ENCODE data around the gene LRRC75A. TPM values are rescaled to one million over a fixed set of nuclear protein-coding genes. Genes with fewer than 3 reads are reported as not detected.
"Not testable (repeated sequence)": the region's sequence is repeated elsewhere in the genome, so short reads cannot be mapped to it uniquely, and the experiment has no call there.

Gene LRRC75A
- total RNA-seq, 1 donor: 1.4 TPM

- Histone ChIP-seq H3K36me3 (ENCODE audit: insufficient read depth, low read length) (peaks cover 10% of the 10 kb centered on the region), H3K27ac (ENCODE audit: low read depth, low read length) (no peak overlapping the region), H3K4me2 (ENCODE audit: insufficient read depth, low read length) (no peak overlapping the region), H3K9me3 (ENCODE audit: low read depth, low read length) (no peaks in the 10 kb centered on the region), H2AFZ (ENCODE audit: low read length) (no peak overlapping the region), H4K20me1 (ENCODE audit: insufficient read depth, low read length) (peaks cover 15% of the 10 kb centered on the region), H3K4me1 (ENCODE audit: insufficient read depth, low read length) (no peaks in the 10 kb centered on the region), H3K4me3 (ENCODE audit: insufficient read depth, low read length) (no peak overlapping the region), H3K79me2 (ENCODE audit: insufficient read depth, low read length) (no peaks in the 10 kb centered on the region), H3K27me3 (ENCODE audit: insufficient read depth, low read length) (no peaks in the 10 kb centered on the region)
- no peak for TF ChIP-seq CTCF (IDR thresholded peaks at IDR 0.05; ENCODE audit: extremely low read depth, low read depth, low read length)
- DNase-seq (ENCODE audit: insufficient read length, low spot score, missing footprints): no peak
These were observed 32.7 kb downstream of the LRRC75A start for GRCh38 chr17:16459271-16459670.

GRCh38 chr17:16456742-16457316 is 35.2 kb downstream of the LRRC75A start:
- DNase-seq (ENCODE audit: insufficient read length, low spot score, missing footprints): peak; percentile 74
- no peak for TF ChIP-seq CTCF (IDR thresholded peaks at IDR 0.05; ENCODE audit: extremely low read depth, low read depth, low read length)
- Histone ChIP-seq H3K36me3 (ENCODE audit: insufficient read depth, low read length) (peaks cover 4% of the 10 kb centered on the region), H2AFZ (ENCODE audit: low read length) (no peak overlapping the region), H3K27ac (ENCODE audit: low read depth, low read length) (no peak overlapping the region), H3K4me2 (ENCODE audit: insufficient read depth, low read length) (no peak overlapping the region), H3K4me3 (ENCODE audit: insufficient read depth, low read length) (no peak overlapping the region), H3K79me2 (ENCODE audit: insufficient read depth, low read length) (no peaks in the 10 kb centered on the region), H3K27me3 (ENCODE audit: insufficient read depth, low read length) (no peaks in the 10 kb centered on the region), H3K4me1 (ENCODE audit: insufficient read depth, low read length) (peaks cover 3% of the 10 kb centered on the region), H4K20me1 (ENCODE audit: insufficient read depth, low read length) (peaks cover 3% of the 10 kb centered on the region), H3K9me3 (ENCODE audit: low read depth, low read length) (no peaks in the 10 kb centered on the region)

- H3K27me3 ChIP-seq (ENCODE audit: insufficient read depth, low read length): no peaks in the 10 kb centered on the region
- H3K79me2 ChIP-seq (ENCODE audit: insufficient read depth, low read length): no peaks in the 10 kb centered on the region
- H2AFZ ChIP-seq (ENCODE audit: low read length): no peak overlapping the region
- peaks cover 3% of the 10 kb centered on the region for H3K4me1 ChIP-seq (ENCODE audit: insufficient read depth, low read length)
- peaks cover 4% of the 10 kb centered on the region for H3K36me3 ChIP-seq (ENCODE audit: insufficient read depth, low read length)
- H3K9me3 ChIP-seq (ENCODE audit: low read depth, low read length): no peaks in the 10 kb centered on the region
- H4K20me1 ChIP-seq (ENCODE audit: insufficient read depth, low read length): peaks cover 3% of the 10 kb centered on the region
- peak; percentile 13 for DNase-seq (ENCODE audit: insufficient read length, low spot score, missing footprints)
- H3K4me2 ChIP-seq (ENCODE audit: insufficient read depth, low read length): no peak overlapping the region
- no peak overlapping the region for H3K27ac ChIP-seq (ENCODE audit: low read depth, low read length)
- H3K4me3 ChIP-seq (ENCODE audit: insufficient read depth, low read length): no peak overlapping the region
- no peak for TF ChIP-seq CTCF (IDR thresholded peaks at IDR 0.05; ENCODE audit: extremely low read depth, low read depth, low read length)
These were observed 35.8 kb downstream of the LRRC75A start for GRCh38 chr17:16455997-16456741.

- Histone ChIP-seq H3K4me2 (ENCODE audit: insufficient read depth, low read length) (no peak overlapping the region), H3K4me3 (ENCODE audit: insufficient read depth, low read length) (no peak overlapping the region), H3K36me3 (ENCODE audit: insufficient read depth, low read length) (peaks cover 13% of the 10 kb centered on the region), H3K27ac (ENCODE audit: low read depth, low read length) (no peak overlapping the region), H3K4me1 (ENCODE audit: insufficient read depth, low read length) (peaks cover 3% of the 10 kb centered on the region), H3K79me2 (ENCODE audit: insufficient read depth, low read length) (no peaks in the 10 kb centered on the region), H3K27me3 (ENCODE audit: insufficient read depth, low read length) (no peaks in the 10 kb centered on the region), H4K20me1 (ENCODE audit: insufficient read depth, low read length) (peaks cover 21% of the 10 kb centered on the region), H3K9me3 (ENCODE audit: low read depth, low read length) (no peaks in the 10 kb centered on the region), H2AFZ (ENCODE audit: low read length) (no peak overlapping the region)
- DNase-seq (ENCODE audit: insufficient read length, low spot score, missing footprints): peak; percentile 41
- no peak for TF ChIP-seq CTCF (IDR thresholded peaks at IDR 0.05; ENCODE audit: extremely low read depth, low read depth, low read length)
These were observed 38.5 kb downstream of the LRRC75A start for GRCh38 chr17:16453493-16453851.

GRCh38 chr17:16452268-16452667 is 39.7 kb downstream of the LRRC75A start:
- H3K27me3 ChIP-seq (ENCODE audit: insufficient read depth, low read length); H3K4me2 ChIP-seq (ENCODE audit: insufficient read depth, low read length); DNase-seq (ENCODE audit: insufficient read length, low spot score, missing footprints); H3K9me3 ChIP-seq (ENCODE audit: low read depth, low read length); H3K27ac ChIP-seq (ENCODE audit: low read depth, low read length); H3K4me3 ChIP-seq (ENCODE audit: insufficient read depth, low read length); H3K4me1 ChIP-seq (ENCODE audit: insufficient read depth, low read length); H3K79me2 ChIP-seq (ENCODE audit: insufficient read depth, low read length); H2AFZ ChIP-seq (ENCODE audit: low read length): not testable (repeated sequence)
- H3K36me3 ChIP-seq (ENCODE audit: insufficient read depth, low read length): peaks cover 23% of the 10 kb centered on the region
- H4K20me1 ChIP-seq (ENCODE audit: insufficient read depth, low read length): peaks cover 33% of the 10 kb centered on the region
